Posterior cingulate gyrus (tissue), 11 donors: Measurements from ENCODE around the gene COL15A1.
"Not testable (repeated sequence)": the region's sequence is repeated elsewhere in the genome, so short reads cannot be mapped to it uniquely, and the experiment has no call there.

Experiments
- DNase-seq, 10 donors: peaks; one replicate each; pipeline versions ENCODE4 v3.0.0 to v3.0.0-alpha.2; 2020 to 2021; ENCODE audit warnings: mixed read lengths in 3 of 10
- intact Hi-C: fragments of 100-400 bp; cut with DNase I; formaldehyde crosslinking; loops from one replicate; pipeline ENCODE4 v1.15.1; 2023

COL15A1 gene

DNA sequence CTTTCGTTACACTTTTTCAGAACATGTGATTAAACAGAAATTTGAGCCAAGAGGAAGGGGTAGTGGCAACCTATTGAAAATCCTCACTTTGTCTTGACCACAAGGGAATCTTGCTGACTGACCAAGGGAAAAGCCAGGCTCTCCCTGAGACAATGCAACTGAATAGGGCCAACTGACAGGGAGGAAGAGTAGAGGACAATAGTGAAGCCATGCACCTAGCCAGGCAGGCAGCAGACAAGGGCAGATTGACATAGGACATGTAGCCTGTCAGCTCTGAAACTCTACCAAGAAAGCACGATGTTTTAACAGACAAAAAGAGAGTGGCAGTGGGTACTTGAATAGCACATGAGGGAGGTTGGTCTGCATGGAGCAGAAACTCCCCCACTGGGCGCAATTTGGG lies 152.7 kb downstream of the COL15A1 start:
- no peak for DNase-seq
- intact Hi-C loops = no loop called here

DNA sequence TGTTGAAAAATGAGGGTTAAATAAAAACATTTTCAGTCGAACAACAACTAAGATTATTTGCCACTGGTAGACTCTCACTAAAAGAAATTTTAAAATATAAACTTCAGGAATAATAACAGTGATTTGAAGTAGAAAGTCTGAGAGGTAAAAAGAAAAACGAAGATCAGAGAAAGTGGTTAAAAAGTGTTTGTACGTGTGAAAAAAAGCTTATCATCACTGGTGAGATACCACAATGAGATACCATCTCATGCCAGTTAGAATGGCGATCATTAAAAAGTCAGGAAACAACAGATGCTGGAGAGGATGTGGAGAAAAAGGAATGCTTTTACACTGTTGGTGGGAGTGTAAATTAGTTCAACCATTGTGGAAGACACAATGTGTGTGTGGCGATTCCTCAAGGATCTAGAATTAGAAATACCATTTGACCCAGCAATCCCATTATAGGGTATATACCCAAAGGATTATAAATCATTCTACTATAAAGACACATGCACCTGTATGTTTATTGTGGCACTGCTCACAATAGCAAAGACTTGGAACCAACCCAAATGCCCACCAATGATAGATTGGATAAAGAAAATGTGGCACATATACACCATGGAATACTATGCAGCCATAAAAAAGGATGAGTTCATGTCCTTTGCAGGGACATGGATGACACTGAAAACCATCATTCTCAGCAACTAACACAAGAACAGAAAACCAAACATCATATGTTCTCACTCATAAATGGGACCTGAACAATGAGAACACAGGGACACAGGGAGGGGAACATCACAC lies 156.3 kb downstream of the COL15A1 start:
- DNase-seq, intact Hi-C loops: not testable (repeated sequence)

- intact Hi-C loops = no loop called here
- DNase-seq = no peak
Measured at GRCh38 chr9:99101271-99101670, 157.6 kb downstream of the COL15A1 start.

GRCh38 chr9:99101812-99102211 lies 158.1 kb downstream of the COL15A1 start:
- intact Hi-C loops = no loop called here

DNA sequence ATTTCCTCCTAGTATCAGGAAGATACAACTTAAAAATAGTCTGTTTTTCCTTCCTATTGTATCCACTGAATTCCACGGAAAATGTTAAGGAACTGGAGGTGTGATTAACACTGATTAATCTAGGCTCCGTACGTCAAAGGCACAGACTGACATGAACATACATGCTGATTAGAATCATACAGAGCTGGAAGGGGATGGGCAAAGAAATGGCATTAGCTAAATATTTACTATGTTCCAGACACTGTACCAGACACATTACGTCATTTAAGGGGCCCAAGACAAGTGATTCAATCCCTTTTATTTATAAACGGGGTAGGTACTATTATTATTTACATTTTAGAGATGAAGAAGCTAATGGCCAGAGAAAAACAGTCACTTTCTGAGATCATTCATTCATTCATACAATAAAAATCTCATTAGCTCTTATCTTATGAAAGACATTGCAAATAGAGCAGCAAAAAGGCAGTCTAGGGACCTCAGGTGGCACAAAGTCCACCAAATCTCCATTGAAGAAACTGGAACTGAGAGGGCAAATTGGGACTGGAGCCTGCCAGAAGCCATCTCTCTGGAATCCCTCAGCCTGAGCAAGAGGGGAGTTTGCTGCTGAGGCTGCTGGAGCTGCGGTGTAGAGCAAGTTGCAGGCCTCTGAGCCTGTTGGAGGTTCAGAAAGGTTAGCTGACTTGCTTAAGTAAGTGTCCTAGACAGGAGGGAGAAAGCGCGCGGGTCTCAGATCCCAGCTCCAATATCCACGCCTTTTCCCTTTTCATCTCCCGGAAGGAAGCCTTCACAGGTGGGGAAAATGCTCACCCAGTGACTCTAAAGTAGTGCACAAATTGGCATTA lies 159.6 kb downstream of the COL15A1 start:
- intact Hi-C loops = no loop called here

More at GRCh38 chr9:99101812-99102211, 158.1 kb downstream of the COL15A1 start:
- DNase-seq = no peak

GRCh38 chr9:99103901-99104458 lies 160.3 kb downstream of the COL15A1 start:
- intact Hi-C loops = no loop called here
- DNase-seq = peak in 4 of 10 donors; percentile 6 to 78 (median 38)

More for the DNA sequence above, 159.6 kb downstream of the COL15A1 start:
- peak in 2 of 10 donors; percentile 4 to 61 for DNase-seq

GRCh38 chr9:99104459-99105151 lies 160.9 kb downstream of the COL15A1 start, which contains the start of gene TGFBR1:
Gene TGFBR1 (plus strand): TSS chr9:99105113. CDS start chr9:99105206, 93 bp downstream.
- intact Hi-C loops = no loop called here
- DNase-seq = peak; percentile 85 to 99 (median 91)

DNA sequence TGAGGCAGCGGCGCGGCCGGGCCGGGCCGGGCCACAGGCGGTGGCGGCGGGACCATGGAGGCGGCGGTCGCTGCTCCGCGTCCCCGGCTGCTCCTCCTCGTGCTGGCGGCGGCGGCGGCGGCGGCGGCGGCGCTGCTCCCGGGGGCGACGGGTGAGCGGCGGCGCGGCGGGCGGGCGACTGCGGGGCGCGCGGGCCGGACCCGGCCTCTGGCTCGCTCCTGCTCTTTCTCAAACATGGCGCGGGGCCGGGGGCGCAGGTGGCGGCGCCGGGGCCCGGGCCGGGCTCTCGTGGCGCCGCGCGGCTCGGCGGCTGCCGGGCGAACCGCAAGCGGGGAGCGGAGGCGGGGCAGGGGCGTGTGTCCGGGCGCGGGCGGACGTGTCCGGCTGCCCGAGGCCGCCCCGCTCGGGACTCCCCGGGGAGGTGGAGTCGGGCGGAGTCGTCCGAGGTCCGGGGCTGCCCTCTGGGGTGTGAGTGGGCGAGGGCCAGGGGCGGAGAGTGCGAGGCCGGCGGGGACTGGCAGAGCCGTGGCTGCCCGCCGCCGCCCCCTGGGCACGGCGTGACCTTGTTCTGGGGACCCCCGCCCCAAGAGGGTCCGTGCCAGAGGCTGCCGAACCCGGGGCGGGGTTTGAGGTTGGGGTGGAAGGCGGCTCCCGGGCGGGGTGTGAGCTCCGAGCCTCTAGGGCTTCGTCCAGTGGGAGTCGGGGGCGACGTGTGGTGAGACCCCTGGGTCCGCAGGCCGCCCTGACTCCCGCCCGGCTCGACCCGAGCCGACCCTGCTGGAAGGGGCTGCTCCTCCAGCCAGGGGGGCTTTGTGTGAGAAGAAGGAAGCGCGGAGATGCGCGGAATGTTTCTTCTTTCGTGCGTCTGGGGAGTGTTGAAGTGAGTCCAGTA lies 161.7 kb downstream of the COL15A1 start:
- intact Hi-C loops = no loop called here
- DNase-seq = peak in 8 of 10 donors; percentile 6 to 89 (median 35)

GRCh38 chr9:99106044-99106375 lies 162.3 kb downstream of the COL15A1 start:
- intact Hi-C loops = no loop called here
- no peak for DNase-seq

DNA sequence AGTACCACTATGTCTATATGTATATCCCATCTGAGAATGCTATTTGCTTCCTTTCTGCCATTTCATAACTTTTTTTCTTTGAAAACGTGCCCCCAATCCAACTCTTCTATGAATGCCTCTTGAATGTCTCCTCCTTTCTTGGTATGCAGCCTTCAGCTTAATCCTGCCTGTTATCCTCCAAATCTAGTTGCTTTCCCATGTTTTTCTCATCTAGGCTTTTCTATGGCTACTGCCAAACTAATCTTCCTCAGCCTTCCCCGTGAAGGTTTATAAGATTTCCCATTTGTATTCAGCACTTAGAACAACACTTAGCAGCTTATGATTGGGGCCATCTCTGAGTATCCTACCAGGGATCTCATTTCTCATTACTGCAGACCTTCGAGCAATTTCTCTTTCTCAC lies 163.7 kb downstream of the COL15A1 start:
- intact Hi-C loops = no loop called here
- no peak for DNase-seq

GRCh38 chr9:99108131-99108530 lies 164.4 kb downstream of the COL15A1 start:
- intact Hi-C loops = no loop called here

DNA sequence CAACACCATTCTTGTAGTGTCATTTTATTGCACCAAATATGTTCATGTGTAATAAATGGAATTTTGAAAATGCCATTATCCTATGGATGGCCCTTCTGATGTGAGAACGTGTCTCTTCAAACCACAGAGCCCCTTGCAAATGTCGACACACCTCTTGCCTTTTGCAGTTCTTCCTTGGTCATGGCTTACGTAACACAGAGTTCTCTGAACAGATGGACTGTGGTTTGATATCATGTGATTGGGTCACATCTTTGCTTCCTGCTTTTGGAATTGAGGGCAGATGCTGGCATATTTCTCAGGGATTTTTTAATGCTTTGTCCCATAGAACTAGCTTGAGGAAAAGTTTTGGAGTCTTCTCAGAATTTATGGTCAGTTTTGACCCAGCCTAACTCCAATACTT lies 165.8 kb downstream of the COL15A1 start:
- no peak for DNase-seq

More at GRCh38 chr9:99108131-99108530, 164.4 kb downstream of the COL15A1 start:
- DNase-seq = no peak

GRCh38 chr9:99112750-99113413 lies 169.2 kb downstream of the COL15A1 start:
- DNase-seq = no peak
- intact Hi-C loops = no loop called here

More for the DNA sequence above, 165.8 kb downstream of the COL15A1 start:
- intact Hi-C loops = no loop called here

DNA sequence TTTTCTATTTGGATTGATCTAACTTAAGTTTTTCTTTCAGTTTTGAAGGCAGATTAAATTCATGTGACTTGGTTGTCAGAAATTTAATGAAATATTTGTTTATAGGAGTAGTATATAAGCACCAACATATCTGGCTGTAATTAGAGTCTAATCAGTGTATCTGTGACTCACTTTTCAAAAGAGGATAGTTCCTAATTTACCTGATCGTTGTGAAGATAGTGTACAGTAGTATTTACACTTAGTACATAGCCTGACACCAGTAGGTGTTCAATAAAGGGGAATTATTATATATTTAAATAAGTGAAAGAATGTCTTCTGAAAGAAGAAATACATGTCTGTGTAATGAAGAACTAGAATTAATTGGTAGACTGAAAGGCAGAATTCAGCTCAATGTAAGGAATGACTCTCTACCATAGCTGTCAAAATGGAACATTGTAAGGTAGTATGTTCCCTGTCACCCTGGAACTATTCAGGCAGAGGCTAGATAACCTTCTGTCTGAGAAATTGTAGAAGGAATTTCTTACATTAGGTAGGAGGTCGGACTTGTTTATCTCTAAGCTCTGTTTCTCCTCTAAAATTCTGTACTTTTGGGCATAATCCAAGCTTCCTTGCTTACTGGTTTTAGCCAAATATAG lies 169.8 kb downstream of the COL15A1 start:
- intact Hi-C loops = no loop called here
- no peak for DNase-seq

DNA sequence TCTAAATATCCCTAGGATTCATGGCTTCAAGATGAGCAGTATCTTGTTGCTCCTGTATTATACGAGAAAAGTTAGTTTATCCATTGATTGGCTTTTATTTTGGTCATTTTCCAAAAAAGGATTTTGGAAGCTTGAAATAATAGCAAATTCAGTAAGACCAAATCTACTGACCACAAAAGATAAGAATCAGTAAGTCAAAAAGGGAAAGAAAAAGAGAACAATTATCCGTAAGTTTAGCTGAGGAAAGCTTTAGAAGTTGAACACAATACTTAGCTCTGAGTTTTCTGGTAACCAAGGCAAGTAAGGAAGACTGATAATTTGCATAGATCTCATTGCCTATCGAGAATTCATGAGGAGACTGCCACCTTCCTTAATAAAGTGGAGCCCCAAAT lies 170.3 kb downstream of the COL15A1 start:
- intact Hi-C loops = no loop called here
- no peak for DNase-seq

- intact Hi-C loops = no loop called here
- no peak for DNase-seq
Measured at GRCh38 chr9:99114846-99115500, 171.3 kb downstream of the COL15A1 start.

DNA sequence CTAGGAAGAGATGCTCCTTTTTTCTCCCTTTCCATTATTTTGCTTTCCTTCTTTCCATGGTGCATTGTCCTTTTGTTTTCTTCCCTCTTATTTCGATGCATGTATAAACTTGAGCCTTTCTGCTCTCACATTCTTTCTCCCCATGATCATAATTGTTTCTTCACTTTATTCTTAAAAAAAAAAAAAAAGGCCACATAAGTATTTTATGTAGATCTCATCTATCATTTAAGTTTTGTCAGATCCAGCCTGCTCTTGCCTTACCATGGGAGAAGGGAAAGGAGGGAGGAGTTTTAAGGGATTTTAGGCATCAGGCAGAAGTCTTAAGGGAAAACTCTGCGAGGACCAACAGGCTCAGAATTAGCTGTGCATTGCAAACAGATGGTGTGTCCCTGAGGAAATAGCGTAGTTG lies 172.3 kb downstream of the COL15A1 start:
- no peak for DNase-seq
- intact Hi-C loops = no loop called here
